Stimulated activated naive CD4-positive, alpha-beta T cell treated with Interleukin-2 at 50 U/mL for 16 hours (primary cell): ENCODE results near the gene MBNL2.
"Not testable (repeated sequence)": the region's sequence is repeated elsewhere in the genome, so short reads cannot be mapped to it uniquely, and the experiment has no call there.

Source experiments
- DNase-seq: peaks from one replicate; lab custom pipeline; 2025; lab: John Stamatoyannopoulos, UW

Gene MBNL2

GRCh38 chr13:97221989-97222700, at the start of gene MBNL2:
Gene MBNL2 (plus strand): TSS chr13:97222333. CDS start chr13:97276236, 53,903 bp downstream.
- DNase-seq = peak; percentile 84

GRCh38 chr13:97174638-97175037, 47.5 kb upstream of the MBNL2 start:
- DNase-seq = no peak

GRCh38 chr13:97175041-97175440, 47.1 kb upstream of the MBNL2 start:
- no peak for DNase-seq

- DNase-seq = no peak
These were observed 42.6 kb upstream of the MBNL2 start for GRCh38 chr13:97179501-97179900.

GRCh38 chr13:97182111-97182890, 39.8 kb upstream of the MBNL2 start:
- DNase-seq = no peak

- DNase-seq = no peak
These were observed 36.8 kb upstream of the MBNL2 start for GRCh38 chr13:97185291-97185690.

GRCh38 chr13:97185751-97186150, 36.4 kb upstream of the MBNL2 start:
- DNase-seq = no peak

- DNase-seq = no peak
These were observed 33.9 kb upstream of the MBNL2 start for GRCh38 chr13:97188207-97188606.

- DNase-seq = no peak
These were observed 32.2 kb upstream of the MBNL2 start for GRCh38 chr13:97189928-97190327.

- no peak for DNase-seq
These were observed 31.0 kb upstream of the MBNL2 start for GRCh38 chr13:97191142-97191541.

GRCh38 chr13:97191615-97192014, 30.5 kb upstream of the MBNL2 start:
- DNase-seq = no peak

- no peak for DNase-seq
These were observed 30.0 kb upstream of the MBNL2 start for GRCh38 chr13:97192166-97192565.

GRCh38 chr13:97193577-97193976, 28.6 kb upstream of the MBNL2 start:
- DNase-seq = no peak

- no peak for DNase-seq
These were observed 27.7 kb upstream of the MBNL2 start for GRCh38 chr13:97194479-97194878.

GRCh38 chr13:97196340-97196739, 25.8 kb upstream of the MBNL2 start:
- DNase-seq = no peak

GRCh38 chr13:97198753-97199152, 23.4 kb upstream of the MBNL2 start:
- DNase-seq = no peak

- DNase-seq = no peak
These were observed 22.7 kb upstream of the MBNL2 start for GRCh38 chr13:97199451-97199850.

GRCh38 chr13:97200081-97200942, 21.8 kb upstream of the MBNL2 start:
- DNase-seq = no peak

- DNase-seq = no peak
These were observed 19.4 kb upstream of the MBNL2 start for GRCh38 chr13:97202761-97203160.

GRCh38 chr13:97205465-97205864, 16.7 kb upstream of the MBNL2 start:
- no peak for DNase-seq

- DNase-seq = no peak
These were observed 16.2 kb upstream of the MBNL2 start for GRCh38 chr13:97205982-97206381.

- DNase-seq = not testable (repeated sequence)
These were observed 14.9 kb upstream of the MBNL2 start for GRCh38 chr13:97207252-97207651.

GRCh38 chr13:97211300-97211699, 10.8 kb upstream of the MBNL2 start:
- no peak for DNase-seq
